Cardiac septum (tissue), 1 donor: ENCODE measurements around the gene NFYC. TPM values are rescaled to one million over a fixed set of nuclear protein-coding genes. Genes with fewer than 3 reads are reported as not detected.

Source experiments
- DNase-seq: peaks from one replicate; pipeline ENCODE4 v3.0.0-alpha.2; 2020; ENCODE audit warnings: low spot score
- intact Hi-C: fragments of 100-400 bp; cut with DNase I; formaldehyde crosslinking; loops from one replicate; pipeline ENCODE4 v1.14.0; 2022
- total RNA-seq: library from RNA; stranded (reverse); fragmentation: NEBNext Ultra II Directional; extraction: Animal tissue kit (Norgen Biotek cat#: 25700); gene quantifications from one replicate; pipeline ENCODE4 v1.2.1, GENCODE V29; 2021
- donor health status: DM: no; HTN: no; CAD: no.

The NFYC gene
- total RNA-seq, 1 donor from 2014 or later, result 61.7 TPM

DNA sequence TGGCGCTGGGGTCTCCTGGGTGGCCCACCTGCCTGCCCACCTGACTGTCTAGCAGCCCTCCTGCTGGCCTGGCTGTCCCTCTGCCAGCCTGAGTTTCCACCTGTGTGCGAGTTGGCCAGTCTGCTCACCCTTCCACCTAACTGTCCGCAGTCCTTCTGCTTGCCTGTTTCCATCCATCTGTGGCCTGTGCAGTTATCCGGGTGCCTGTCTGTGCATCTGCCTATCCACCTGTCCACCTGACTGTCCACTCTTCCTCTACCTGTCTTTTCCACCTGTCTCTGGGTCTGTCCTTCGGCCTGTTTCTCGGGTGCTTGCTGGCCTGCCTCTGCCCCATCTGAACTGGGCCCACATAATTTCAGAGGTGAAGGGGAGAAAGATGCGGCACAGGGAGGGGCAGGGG is 93.9 kb downstream of the NFYC start:
- no peak for DNase-seq
- intact Hi-C loops, result no loop called here

DNA sequence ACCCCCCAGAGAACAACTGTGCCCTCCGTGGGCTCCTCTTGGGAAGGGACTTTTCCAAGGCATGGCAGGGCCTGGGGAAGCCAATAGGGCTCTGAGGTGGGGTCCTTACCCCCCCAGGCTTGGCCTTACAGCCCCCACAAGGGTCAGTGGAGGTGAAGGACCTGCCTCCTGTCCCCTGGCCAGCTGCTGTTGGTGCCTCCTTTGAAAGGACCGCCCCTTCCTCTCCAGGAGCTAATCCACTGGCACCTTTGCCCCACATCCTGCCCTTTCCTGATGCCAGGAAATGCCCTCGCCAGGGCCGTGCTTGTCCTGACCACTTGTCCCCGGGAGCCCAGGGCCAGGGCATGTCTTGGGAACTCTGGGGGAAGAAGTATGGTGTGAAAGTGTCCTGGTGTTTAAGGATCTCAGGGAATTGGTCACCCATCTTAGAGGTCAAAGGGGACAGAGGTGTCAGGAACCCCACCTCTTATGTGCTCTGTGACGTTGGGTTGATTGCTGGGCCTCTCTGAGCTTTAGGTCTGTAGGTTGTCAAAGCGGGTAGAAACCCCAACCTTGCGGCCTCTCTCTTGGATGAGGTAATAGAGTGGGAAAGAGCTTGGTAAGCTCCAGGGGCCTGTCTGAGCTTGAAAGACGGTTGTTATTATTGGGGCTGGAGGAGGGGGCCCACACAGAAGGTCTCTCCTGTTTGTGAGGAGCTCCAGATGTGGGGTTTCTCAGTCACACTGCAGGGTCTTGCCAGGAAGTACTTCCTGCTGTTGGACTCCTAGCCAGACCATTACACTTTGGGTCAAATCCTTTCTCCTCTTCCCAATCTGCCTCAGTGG is 94.9 kb downstream of the NFYC start:
- DNase-seq, result no peak
- intact Hi-C loops, result no loop called here

GRCh38 chr1:40786995-40787705 is 95.6 kb downstream of the NFYC start:
- DNase-seq, result no peak
- intact Hi-C loops, result no loop called here

DNA sequence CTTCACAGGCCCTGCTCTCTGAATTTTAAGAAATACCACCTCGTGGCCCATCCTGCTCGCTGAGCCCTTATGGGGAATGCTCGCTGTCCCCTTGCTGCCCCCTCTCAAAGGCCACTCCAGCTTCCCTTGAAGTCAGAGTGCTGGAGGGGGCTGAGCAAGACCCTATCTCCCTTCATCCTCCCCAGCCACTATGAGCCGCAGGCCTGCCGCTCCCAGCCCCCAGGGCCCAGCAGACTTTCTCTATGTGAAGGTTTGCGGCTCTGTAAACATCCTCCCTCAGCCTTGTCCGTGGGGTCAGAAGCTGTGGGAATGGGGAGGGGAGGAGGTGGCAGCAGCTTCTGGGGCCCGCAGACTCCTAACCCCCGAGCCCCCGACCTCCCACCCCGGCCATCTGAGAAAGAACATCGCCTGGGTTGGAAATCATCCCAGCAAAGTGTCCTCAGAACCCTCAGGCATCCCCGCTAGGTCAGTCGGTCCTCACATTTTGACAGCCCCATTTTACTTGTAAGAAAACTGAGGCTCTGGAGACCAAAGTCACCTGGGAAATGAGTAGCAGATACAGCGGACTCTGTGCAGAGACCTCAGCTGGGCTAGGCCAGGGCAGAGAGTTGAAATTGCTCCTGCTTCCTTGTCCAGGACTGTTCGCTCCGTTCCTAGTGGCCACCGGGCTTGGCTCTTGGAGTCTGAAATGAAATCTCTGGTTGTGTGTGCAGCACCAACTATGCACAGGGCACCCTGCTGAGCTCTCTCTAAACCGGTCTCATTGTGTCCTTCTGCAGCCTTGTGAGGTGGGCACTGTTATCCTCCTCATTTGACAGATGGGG is 96.4 kb downstream of the NFYC start:
- no peak for DNase-seq
- intact Hi-C loops, result no loop called here

- no peak for DNase-seq
- intact Hi-C loops, result no loop called here
Measured at GRCh38 chr1:40788561-40789341, 97.2 kb downstream of the NFYC start.

DNA sequence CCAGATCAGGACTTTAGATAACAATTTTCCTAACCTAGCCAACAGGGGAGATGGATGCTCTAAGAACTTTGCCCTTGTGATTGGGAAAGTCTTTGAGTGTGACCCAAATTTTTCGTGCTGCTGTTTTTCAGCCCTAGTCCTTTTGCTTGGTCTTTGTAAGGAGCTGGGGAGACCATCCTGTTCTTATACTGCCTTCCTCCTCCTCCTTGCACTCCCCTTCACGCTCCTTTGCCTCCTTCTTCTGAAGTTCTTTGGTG is 97.8 kb downstream of the NFYC start:
- intact Hi-C loops, result no loop called here
- no peak for DNase-seq

DNA sequence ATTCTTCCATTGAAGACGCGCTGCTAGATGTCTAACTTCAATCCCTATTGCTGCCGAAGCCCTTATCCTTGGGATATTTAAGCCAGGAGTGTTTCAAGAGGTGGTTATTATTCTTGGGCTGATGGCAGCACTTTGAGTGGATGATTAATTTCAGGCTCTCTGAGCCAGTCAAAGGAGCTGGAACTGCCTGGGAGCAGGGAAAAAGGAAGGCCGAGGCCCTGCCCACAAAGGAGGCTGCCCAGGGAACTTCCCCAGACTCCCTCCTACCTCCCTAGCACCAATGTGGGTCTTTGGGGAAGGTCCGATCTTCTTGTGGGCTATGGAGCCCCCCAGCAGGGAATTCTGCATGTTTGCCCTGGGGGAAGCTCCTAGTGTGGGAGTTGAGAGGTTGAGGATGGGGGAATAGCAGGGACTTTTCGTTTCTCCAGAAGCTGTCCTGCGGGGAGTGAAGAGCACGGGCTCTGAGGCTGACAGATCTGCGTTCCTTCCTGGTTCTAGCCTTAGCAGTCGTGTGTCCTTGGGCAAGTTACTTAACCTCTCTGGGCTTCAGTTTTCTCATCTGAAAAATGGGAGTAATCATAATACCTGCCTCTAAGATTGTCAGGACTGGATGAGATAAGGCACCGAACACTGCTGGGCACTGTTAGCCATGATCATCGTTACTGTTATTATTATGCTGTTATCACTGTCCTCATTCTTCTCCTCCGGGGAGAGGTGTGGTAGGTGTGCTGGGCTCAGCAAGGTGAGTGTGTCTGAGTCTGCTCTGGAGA is 98.3 kb downstream of the NFYC start:
- no peak for DNase-seq
- intact Hi-C loops, result no loop called here

- intact Hi-C loops, result no loop called here
- no peak for DNase-seq
Measured at GRCh38 chr1:40792036-40792435, 100.5 kb downstream of the NFYC start.

DNA sequence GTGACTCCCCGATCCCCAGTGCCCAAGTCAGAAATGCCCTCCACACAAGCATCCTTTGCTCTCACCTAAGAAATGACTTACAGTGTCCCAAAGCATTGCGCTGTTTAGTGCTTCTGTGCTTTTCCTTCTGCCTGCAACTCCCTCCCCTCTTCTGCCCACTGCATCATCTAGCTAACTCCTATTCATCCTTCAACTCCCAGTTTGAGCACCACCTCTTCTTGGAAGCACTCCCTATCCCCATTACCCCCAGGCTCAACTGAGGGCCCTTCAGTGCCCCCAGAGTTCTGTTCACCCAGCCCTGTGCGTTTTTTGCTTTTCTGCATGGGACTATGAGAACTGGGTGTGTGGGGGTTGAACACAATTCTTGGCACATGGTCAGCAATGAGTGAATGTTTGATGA is 102.1 kb downstream of the NFYC start:
- intact Hi-C loops, result no loop called here
- no peak for DNase-seq

DNA sequence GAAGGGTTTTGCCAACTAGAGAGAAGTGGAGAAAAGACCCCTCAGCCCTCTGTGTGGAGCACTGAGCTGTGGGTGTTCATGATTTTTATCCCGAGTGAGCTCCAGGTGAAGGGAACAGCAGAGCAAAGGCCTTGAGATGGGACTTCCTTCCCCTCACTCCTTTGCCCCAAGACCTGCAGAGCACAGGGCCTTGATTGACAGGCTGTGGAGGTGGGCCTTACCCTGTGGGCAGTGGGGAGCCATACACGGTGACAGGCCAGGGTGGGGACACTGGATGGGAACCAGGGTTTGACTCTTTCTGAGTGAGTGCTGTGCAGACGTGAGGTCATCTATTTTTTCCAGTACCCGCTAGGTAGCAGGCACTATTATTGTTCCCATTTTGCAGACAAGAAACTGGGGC is 102.5 kb downstream of the NFYC start:
- intact Hi-C loops, result no loop called here
- DNase-seq, result no peak

GRCh38 chr1:40794974-40795715 is 103.6 kb downstream of the NFYC start:
- intact Hi-C loops, result no loop called here
- no peak for DNase-seq

DNA sequence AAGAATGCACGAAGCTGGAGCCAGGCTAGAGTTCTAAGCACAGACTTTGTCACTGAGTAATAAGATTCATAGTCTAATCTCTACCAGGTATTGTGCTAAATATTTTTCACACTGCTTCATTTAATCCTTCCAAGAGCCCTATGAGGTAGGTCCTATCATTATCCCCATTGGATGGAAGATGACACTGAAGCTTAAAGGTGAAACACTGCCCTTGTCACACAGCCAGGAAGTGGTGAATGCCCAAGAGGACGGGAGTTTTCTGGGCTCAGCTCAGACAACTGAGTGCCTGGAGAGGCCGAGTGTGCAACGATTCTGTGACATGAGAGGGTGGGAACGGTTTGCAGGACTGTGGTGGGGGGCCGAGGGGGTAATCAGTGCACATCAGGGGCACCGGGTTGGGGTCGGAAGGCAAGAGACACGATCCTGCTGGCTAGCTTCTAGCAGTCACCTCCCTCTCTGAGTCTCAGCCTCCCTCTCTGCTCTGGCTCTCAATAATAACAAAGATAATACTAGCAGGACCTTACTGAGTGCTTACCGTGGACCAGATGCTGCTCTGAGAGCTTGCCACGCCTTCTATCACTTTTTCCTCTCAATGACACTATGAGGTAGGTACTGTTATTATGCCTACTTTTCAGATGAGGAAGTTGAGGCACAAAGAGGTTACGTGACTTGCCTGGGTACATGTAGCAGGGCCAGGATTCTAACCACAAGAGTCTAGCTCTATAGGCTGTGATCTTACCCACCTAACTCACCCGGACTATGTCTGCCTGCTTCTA is 104.5 kb downstream of the NFYC start:
- DNase-seq, result no peak
- intact Hi-C loops, result no loop called here

GRCh38 chr1:40796939-40797667 is 105.6 kb downstream of the NFYC start:
- intact Hi-C loops, result no loop called here

GRCh38 chr1:40797668-40798010 is 106.1 kb downstream of the NFYC start:
- no peak for DNase-seq
- intact Hi-C loops, result no loop called here

More at GRCh38 chr1:40796939-40797667, 105.6 kb downstream of the NFYC start:
- DNase-seq, result peak; percentile 84

DNA sequence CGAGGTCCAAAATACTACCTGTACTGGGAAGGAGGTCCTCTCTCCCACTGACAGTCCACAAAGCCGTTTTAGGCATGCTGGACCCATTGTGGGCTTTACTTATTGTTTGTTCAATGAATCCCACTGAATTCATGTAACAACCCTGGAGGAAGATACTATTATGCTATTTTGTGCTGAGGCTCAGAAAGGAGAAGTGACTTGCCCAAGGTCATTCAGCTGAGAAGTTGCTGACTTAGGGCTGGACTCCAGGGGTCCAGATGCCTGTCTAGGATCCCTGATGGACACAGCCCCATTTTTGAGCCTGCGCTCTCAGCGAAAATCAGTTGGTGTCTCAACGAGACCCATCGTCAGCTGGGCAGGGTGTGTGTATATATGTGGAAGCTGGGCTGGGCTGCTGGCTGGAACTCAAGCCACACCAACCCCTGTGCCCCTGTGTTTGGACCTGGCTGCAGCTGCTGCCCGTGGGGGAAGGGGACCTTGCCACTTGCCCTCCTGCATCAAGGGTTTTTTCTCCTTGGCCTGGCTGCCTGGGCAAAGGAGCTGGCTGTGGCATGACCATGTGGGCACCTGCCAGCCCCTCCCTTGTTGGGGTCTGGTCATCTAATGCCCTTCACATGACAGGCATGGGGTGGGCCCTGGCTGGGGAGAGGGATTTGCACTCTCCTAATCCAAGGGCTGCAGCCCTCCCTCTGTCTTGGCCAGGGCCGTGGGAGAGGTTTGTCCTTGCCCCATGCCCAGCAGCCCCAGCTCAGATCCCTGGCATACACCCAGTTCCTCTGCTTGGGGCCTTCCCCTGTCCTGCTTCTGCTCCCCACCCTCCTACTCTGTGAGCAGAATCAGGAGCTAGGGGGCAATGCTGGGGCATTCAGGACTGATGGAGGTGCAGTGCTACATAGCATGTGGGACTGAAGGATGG is 107.1 kb downstream of the NFYC start:
- intact Hi-C loops, result no loop called here
- no peak for DNase-seq

DNA sequence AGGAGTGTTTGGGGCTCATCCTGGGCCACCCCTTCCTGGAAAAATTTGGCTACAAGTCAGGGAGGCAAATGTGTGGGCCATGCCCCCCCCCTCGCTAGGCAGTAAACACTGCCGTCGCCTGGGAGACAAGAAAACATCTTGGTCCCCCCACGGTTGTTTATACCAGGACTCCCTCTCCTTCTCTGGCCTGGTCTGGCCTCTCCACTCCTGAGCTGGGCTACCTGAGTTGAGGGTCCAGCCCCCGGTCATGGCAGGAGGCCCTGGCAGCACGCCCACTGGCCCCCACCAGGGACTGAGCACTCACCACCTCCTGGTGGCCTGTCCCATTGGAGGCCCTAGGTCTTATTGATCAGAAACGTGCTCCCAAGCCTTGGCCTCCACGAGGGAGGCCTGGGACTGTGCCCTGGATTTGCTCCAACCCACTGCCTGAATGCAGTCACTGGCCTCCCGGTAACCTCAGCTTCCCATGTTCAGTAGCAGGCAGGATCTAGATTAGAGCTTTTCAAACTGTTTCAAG is 107.9 kb downstream of the NFYC start:
- no peak for DNase-seq
- intact Hi-C loops, result no loop called here
